B cell (primary cell): ENCODE results near the gene JADE1. TPM values are rescaled to one million over a fixed set of nuclear protein-coding genes. Genes with fewer than 3 reads are reported as not detected.

ENCODE experiments used
- ATAC-seq: fragments of 200-7000 bp; cut with Tn5 transposase; one replicate; pipeline ENCODE4 v1.10.0; 2021; ENCODE audit warnings: low read depth, mild to moderate bottlenecking, moderate number of reproducible peaks, moderate library complexity
- CTCF ChIA-PET: fragments of 350-600 bp; sonication (Branson Sonifier 250); formaldehyde crosslinking; loops from one replicate; lab custom pipeline; 2021; ENCODE audit warnings: antibody characterized with exemption, inconsistent platforms; lab: Charles Lee
- POLR2A ChIA-PET: fragments of 350-600 bp; sonication (Branson Sonifier 250); formaldehyde crosslinking; loops from one replicate; lab custom pipeline; 2021; ENCODE audit warnings: antibody characterized with exemption; lab: Charles Lee
- DNase-seq: peaks from one replicate; pipeline ENCODE4 v3.0.0; 2013
- H2AFZ ChIP-seq: 2 replicates; pipeline ENCODE4 v1.6.1; 2012; ENCODE audit warnings: mild to moderate bottlenecking, low read depth, low read length; ENCODE audit not compliant: insufficient read depth, poor library complexity, severe bottlenecking
- H3K27ac ChIP-seq, 2 donors: 1 replicate in 1 of 2; 2 replicates in 1 of 2; pipeline ENCODE4 v1.5.1; 2012 to 2013; ENCODE audit warnings: low read length in 2 of 2, mild to moderate bottlenecking in 2 of 2, moderate library complexity in 1 of 2
- H3K27me3 ChIP-seq, 4 experiments: fragments of 200-600 bp in 1 of 4; sonication (generic) in 1 of 4; replicated peaks in 1 of 4; 1 replicate in 2 of 4; 2 replicates in 2 of 4; pipeline versions ENCODE4 v1.6.1 to v1.7.0; 2013 to 2016; ENCODE audit warnings: low read length in 3 of 4, mild to moderate bottlenecking in 2 of 4, mixed read lengths in 1 of 4, moderate library complexity in 1 of 4; ENCODE audit not compliant: insufficient read depth in 4 of 4, control insufficient read depth in 3 of 4; ENCODE audit errors: control extremely low read depth in 1 of 4
- H3K36me3 ChIP-seq, 2 experiments: replicated peaks in 1 of 2; 1 replicate in 1 of 2; 2 replicates in 1 of 2; pipeline versions ENCODE4 v1.6.1 to v1.7.1; 2013; ENCODE audit warnings: low read length in 1 of 2; ENCODE audit not compliant: insufficient read depth in 2 of 2, control insufficient read depth in 1 of 2; ENCODE audit errors: control extremely low read depth in 1 of 2, extremely low read depth in 1 of 2
- H3K4me1 ChIP-seq, 2 donors: fragments of 200-600 bp in 1 of 2; sonication (generic) in 1 of 2; 1 replicate in 1 of 2; 2 replicates in 1 of 2; pipeline versions ENCODE4 v1.5.1 to v1.6.1; 2013 to 2017; ENCODE audit warnings: low read length in 2 of 2; ENCODE audit not compliant: control insufficient read depth in 2 of 2, insufficient read depth in 2 of 2
- H3K4me2 ChIP-seq: replicated peaks from 2 replicates; pipeline ENCODE3; 2012; ENCODE audit warnings: mild to moderate bottlenecking, low read depth, low read length; ENCODE audit not compliant: poor library complexity, severe bottlenecking
- H3K4me3 ChIP-seq, 5 experiments: fragments of 200-600 bp in 1 of 5; sonication (generic) in 1 of 5; 1 replicate in 3 of 5; 2 replicates in 2 of 5; pipeline versions ENCODE4 v1.5.1 to v1.7.0; 2011 to 2016; ENCODE audit warnings: low read length in 4 of 5, mild to moderate bottlenecking in 4 of 5, low read depth in 2 of 5, control low read depth in 1 of 5, moderate library complexity in 1 of 5; ENCODE audit not compliant: insufficient read depth in 1 of 5; ENCODE audit errors: control extremely low read depth in 1 of 5, extremely low read depth in 1 of 5
- H3K79me2 ChIP-seq: fragments of 200-600 bp; sonication (generic); one replicate; pipeline ENCODE4 v1.6.0; 2016; ENCODE audit warnings: low read length; ENCODE audit not compliant: control insufficient read depth, insufficient read depth
- H3K9ac ChIP-seq: fragments of 200-600 bp; sonication (generic); 2 replicates; pipeline ENCODE4 v1.6.1; 2017; ENCODE audit warnings: mild to moderate bottlenecking, low read length, moderate library complexity
- H3K9me3 ChIP-seq, 3 donors: one replicate each; pipeline versions ENCODE4 v1.6.1 to v1.7.1; 2013; ENCODE audit warnings: low read length in 2 of 3; ENCODE audit not compliant: control insufficient read depth in 2 of 3, insufficient read depth in 1 of 3; ENCODE audit errors: control extremely low read depth in 1 of 3
- H4K20me1 ChIP-seq: 2 replicates; pipeline ENCODE4 v1.6.0; 2012; ENCODE audit warnings: mild to moderate bottlenecking, low read length; ENCODE audit not compliant: insufficient read depth, control insufficient read depth, poor library complexity, severe bottlenecking
- H3K27ac Mint-ChIP-seq: one replicate; pipeline ENCODE4 v1.8.0; 2021; ENCODE audit warnings: mixed read lengths
- H3K27me3 Mint-ChIP-seq: one replicate; pipeline ENCODE4 v1.8.0; 2021; ENCODE audit warnings: mixed read lengths
- H3K4me1 Mint-ChIP-seq: one replicate; pipeline ENCODE4 v1.8.0; 2021; ENCODE audit warnings: mixed read lengths
- H3K4me3 Mint-ChIP-seq: one replicate; pipeline ENCODE4 v1.8.0; 2021; ENCODE audit warnings: mixed read lengths
- H3K9me3 Mint-ChIP-seq: one replicate; pipeline ENCODE4 v1.8.0; 2022; ENCODE audit warnings: mixed read lengths; ENCODE audit not compliant: insufficient read depth
- EZH2 ChIP-seq: IDR thresholded peaks from 2 replicates; pipeline ENCODE4 v1.6.1; 2012; ENCODE audit warnings: borderline replicate concordance, low read depth, mild to moderate bottlenecking, moderate library complexity, low read length; ENCODE audit not compliant: insufficient read depth, poor library complexity, severe bottlenecking
- WGBS: methylation state at CpG from one replicate; pipeline ENCODE4 v1.1.5; 2013; ENCODE audit warnings: missing lambda C conversion rate; ENCODE audit not compliant: insufficient coverage; 5-methylcytosine and 5-hydroxymethylcytosine counted together
- intact Hi-C: fragments of 100-400 bp; cut with micrococcal nuclease; formaldehyde crosslinking; loops from one replicate; pipeline ENCODE4 v1.10.0; 2022
- polyA plus RNA-seq: library from polyadenylated mRNA; depleted of rRNA; stranded (reverse); fragments of >200 nt; gene quantifications from 2 replicates; pipeline ENCODE4 v1.2.3, GENCODE V29; 2012
- total RNA-seq, 2 donors: library from RNA; stranded (reverse); fragments of 120-200 nt in 1 of 2; gene quantifications; 1 replicate in 1 of 2; 2 replicates in 1 of 2; pipeline versions ENCODE4 v1.2.3 to v1.2.4, GENCODE V29; 2013 to 2022
- TF ChIP-seq, protein P1 (sequence below): fragments of 200-600 bp; IDR thresholded peaks from one replicate; pipeline ENCODE4 v1.8.0; 2022; ENCODE audit warnings: antibody characterized with exemption, mild to moderate bottlenecking

The JADE1 gene
- total and polyA plus RNA-seq, 2 donors (not counting 1 experiment from before 2014, with no cell fraction given) = 13.8 to 42.4 TPM

DNA sequence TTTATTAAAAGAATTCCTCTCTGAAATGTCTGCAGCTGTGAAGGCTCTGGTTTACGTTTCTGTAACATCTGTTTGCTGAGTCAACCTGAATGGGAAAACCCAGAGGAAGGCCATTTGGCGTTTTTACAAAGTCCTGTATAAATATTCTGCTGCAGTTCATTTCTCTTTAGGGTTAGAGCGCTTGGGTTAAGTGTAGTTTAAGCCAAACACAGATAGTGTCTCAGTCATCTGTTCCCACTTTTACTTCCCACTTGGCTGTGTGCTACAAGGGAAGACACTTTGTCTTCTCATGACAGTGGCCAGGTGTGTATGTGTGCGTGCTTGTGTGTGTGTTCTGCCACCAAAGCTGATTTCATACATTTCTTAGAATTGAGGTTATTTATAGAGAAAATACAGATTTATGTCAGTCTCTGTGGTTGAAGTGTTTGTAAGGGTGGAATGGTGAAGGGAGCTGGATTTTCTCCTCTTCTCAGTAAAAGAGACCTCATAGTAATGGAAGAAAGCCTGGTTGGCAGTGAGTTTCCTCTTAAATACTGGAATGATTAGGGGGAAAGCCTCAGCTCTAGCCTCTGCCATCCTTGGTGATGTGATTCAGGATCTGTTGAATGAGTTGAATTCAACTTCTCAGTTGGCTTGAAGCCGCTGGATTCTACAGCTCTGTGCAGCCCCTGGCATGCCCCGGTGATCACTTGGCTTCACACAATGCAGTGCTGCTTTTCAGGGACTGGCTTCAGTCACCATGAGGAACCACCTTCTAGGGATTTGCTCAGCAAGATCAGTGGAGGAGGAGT lies 50.6 kb downstream of the JADE1 start:
- no peak overlapping the region for H3K4me2 ChIP-seq
- ChIA-PET POLR2A (no interaction called here), CTCF (interaction anchor here (1.1 to 1.3 kb wide), 2 partner anchors 48 to 77 kb away, joined by 3 read pairs; no protein-coding TSS in a partner anchor)
- H3K79me2 ChIP-seq = peaks cover 6% of the 10 kb centered on the region
- ATAC-seq (no peak), DNase-seq (no peak)
- Mint-ChIP-seq H3K27me3 (no peaks in the 10 kb centered on the region), H3K4me1 (peaks cover 24% of the 10 kb centered on the region), H3K4me3 (no peak overlapping the region), H3K27ac (no peak overlapping the region), H3K9me3 (no peaks in the 10 kb centered on the region)
- 90% methylated on average over 2 of the region's 6 CpGs for WGBS
- H3K27me3 ChIP-seq = no peaks in the 10 kb centered on the region
- no peak overlapping the region for H3K4me3 ChIP-seq
- TF ChIP-seq EZH2 = no peak
- TF ChIP-seq, protein P1, sequence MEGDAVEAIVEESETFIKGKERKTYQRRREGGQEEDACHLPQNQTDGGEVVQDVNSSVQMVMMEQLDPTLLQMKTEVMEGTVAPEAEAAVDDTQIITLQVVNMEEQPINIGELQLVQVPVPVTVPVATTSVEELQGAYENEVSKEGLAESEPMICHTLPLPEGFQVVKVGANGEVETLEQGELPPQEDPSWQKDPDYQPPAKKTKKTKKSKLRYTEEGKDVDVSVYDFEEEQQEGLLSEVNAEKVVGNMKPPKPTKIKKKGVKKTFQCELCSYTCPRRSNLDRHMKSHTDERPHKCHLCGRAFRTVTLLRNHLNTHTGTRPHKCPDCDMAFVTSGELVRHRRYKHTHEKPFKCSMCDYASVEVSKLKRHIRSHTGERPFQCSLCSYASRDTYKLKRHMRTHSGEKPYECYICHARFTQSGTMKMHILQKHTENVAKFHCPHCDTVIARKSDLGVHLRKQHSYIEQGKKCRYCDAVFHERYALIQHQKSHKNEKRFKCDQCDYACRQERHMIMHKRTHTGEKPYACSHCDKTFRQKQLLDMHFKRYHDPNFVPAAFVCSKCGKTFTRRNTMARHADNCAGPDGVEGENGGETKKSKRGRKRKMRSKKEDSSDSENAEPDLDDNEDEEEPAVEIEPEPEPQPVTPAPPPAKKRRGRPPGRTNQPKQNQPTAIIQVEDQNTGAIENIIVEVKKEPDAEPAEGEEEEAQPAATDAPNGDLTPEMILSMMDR = no peak
- H3K4me1 ChIP-seq = peaks cover 5 to 19% of the 10 kb centered on the region in 2 donors
- H4K20me1 ChIP-seq = peaks cover 36% of the 10 kb centered on the region
- intact Hi-C loops = no loop called here
- no peak overlapping the region for H2AFZ ChIP-seq
- no peak overlapping the region for H3K9ac ChIP-seq
- no peaks in the 10 kb centered on the region for H3K9me3 ChIP-seq
- H3K27ac ChIP-seq = no peak overlapping the region
- peaks cover 8 to 82% of the 10 kb centered on the region in 2 experiments for H3K36me3 ChIP-seq
